ENCODE data around the gene PHF21B. TPM values are rescaled to one million over a fixed set of nuclear protein-coding genes. Genes with fewer than 3 reads are reported as not detected.

Gene PHF21B
- total and polyA plus RNA-seq, 2 experiments from 2014 or later: 20.6 to 149 TPM

DNA sequence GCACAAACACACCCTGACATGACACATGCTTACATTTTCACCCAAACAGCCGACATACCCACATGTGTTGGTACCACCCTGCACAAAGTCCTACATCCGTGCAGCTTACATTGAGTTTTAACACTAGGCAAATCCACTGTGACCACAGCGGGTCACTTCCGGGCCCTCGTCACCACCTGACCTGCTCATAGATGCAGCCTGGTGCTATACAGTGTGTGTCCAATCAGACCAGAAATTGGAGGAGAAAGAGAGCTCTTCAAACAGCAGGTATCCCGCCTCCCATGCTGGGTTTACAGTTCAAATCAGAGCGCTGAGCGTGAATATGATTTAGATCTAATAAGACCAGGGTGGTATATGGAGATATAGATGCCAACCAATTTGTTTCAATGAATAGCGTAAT, 35.4 kb downstream of the PHF21B start:
- no peaks in the 10 kb centered on the region for H3K9me2 ChIP-seq (ENCODE audit: insufficient read depth)
- no peak overlapping the region for H3K4me2 ChIP-seq
- Mint-ChIP-seq H3K27ac (no peak overlapping the region), H3K36me3 (ENCODE audit: low read depth) (peaks cover 42% of the 10 kb centered on the region), H3K9me3 (no peaks in the 10 kb centered on the region), H3K4me3 (no peak overlapping the region), H3K4me1 (peaks cover 51% of the 10 kb centered on the region), H3K27me3 (ENCODE audit: insufficient read depth, low read depth, poor library complexity) (peaks cover 36% of the 10 kb centered on the region)
- peaks cover 63% of the 10 kb centered on the region for H4K20me1 ChIP-seq (replicated peaks; ENCODE audit: insufficient read depth)
- peaks cover 41% of the 10 kb centered on the region for H3F3A ChIP-seq (replicated peaks; ENCODE audit: low read depth)
- no peak overlapping the region for H3K27ac ChIP-seq (ENCODE audit: low read depth)
- peaks cover 41% of the 10 kb centered on the region for H3K4me1 ChIP-seq (ENCODE audit: insufficient read depth)
- TF ChIP-seq, protein P1, sequence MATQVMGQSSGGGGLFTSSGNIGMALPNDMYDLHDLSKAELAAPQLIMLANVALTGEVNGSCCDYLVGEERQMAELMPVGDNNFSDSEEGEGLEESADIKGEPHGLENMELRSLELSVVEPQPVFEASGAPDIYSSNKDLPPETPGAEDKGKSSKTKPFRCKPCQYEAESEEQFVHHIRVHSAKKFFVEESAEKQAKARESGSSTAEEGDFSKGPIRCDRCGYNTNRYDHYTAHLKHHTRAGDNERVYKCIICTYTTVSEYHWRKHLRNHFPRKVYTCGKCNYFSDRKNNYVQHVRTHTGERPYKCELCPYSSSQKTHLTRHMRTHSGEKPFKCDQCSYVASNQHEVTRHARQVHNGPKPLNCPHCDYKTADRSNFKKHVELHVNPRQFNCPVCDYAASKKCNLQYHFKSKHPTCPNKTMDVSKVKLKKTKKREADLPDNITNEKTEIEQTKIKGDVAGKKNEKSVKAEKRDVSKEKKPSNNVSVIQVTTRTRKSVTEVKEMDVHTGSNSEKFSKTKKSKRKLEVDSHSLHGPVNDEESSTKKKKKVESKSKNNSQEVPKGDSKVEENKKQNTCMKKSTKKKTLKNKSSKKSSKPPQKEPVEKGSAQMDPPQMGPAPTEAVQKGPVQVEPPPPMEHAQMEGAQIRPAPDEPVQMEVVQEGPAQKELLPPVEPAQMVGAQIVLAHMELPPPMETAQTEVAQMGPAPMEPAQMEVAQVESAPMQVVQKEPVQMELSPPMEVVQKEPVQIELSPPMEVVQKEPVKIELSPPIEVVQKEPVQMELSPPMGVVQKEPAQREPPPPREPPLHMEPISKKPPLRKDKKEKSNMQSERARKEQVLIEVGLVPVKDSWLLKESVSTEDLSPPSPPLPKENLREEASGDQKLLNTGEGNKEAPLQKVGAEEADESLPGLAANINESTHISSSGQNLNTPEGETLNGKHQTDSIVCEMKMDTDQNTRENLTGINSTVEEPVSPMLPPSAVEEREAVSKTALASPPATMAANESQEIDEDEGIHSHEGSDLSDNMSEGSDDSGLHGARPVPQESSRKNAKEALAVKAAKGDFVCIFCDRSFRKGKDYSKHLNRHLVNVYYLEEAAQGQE (IDR thresholded peaks at IDR 0.05; ENCODE audit: unreplicated experiment): no peak
- TF ChIP-seq CREB1 (CRISPR knock-in tag; IDR thresholded peaks at IDR 0.05; ENCODE audit: low read depth) (no peak), STAT1 (IDR thresholded peaks at IDR 0.05; ENCODE audit: unreplicated experiment) (no peak), POLR2AphosphoS5 (IDR thresholded peaks at IDR 0.05; ENCODE audit: low read depth) (no peak), EZH2 (IDR thresholded peaks at IDR 0.05; ENCODE audit: low read depth, unreplicated experiment) (no peak), JUNB (IDR thresholded peaks at IDR 0.05; ENCODE audit: unreplicated experiment) (no peak), EZH2phosphoT487 (IDR thresholded peaks at IDR 0.05; ENCODE audit: unreplicated experiment) (no peak), ZNF331 (CRISPR knock-in tag; IDR thresholded peaks at IDR 0.05; ENCODE audit: low read depth) (no peak)
- TF ChIP-seq, protein P2, sequence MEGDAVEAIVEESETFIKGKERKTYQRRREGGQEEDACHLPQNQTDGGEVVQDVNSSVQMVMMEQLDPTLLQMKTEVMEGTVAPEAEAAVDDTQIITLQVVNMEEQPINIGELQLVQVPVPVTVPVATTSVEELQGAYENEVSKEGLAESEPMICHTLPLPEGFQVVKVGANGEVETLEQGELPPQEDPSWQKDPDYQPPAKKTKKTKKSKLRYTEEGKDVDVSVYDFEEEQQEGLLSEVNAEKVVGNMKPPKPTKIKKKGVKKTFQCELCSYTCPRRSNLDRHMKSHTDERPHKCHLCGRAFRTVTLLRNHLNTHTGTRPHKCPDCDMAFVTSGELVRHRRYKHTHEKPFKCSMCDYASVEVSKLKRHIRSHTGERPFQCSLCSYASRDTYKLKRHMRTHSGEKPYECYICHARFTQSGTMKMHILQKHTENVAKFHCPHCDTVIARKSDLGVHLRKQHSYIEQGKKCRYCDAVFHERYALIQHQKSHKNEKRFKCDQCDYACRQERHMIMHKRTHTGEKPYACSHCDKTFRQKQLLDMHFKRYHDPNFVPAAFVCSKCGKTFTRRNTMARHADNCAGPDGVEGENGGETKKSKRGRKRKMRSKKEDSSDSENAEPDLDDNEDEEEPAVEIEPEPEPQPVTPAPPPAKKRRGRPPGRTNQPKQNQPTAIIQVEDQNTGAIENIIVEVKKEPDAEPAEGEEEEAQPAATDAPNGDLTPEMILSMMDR (conservative IDR thresholded peaks at IDR 0.05; ENCODE audit: low read depth in 2 of 2): no peak
- TF ChIP-seq, protein P3, sequence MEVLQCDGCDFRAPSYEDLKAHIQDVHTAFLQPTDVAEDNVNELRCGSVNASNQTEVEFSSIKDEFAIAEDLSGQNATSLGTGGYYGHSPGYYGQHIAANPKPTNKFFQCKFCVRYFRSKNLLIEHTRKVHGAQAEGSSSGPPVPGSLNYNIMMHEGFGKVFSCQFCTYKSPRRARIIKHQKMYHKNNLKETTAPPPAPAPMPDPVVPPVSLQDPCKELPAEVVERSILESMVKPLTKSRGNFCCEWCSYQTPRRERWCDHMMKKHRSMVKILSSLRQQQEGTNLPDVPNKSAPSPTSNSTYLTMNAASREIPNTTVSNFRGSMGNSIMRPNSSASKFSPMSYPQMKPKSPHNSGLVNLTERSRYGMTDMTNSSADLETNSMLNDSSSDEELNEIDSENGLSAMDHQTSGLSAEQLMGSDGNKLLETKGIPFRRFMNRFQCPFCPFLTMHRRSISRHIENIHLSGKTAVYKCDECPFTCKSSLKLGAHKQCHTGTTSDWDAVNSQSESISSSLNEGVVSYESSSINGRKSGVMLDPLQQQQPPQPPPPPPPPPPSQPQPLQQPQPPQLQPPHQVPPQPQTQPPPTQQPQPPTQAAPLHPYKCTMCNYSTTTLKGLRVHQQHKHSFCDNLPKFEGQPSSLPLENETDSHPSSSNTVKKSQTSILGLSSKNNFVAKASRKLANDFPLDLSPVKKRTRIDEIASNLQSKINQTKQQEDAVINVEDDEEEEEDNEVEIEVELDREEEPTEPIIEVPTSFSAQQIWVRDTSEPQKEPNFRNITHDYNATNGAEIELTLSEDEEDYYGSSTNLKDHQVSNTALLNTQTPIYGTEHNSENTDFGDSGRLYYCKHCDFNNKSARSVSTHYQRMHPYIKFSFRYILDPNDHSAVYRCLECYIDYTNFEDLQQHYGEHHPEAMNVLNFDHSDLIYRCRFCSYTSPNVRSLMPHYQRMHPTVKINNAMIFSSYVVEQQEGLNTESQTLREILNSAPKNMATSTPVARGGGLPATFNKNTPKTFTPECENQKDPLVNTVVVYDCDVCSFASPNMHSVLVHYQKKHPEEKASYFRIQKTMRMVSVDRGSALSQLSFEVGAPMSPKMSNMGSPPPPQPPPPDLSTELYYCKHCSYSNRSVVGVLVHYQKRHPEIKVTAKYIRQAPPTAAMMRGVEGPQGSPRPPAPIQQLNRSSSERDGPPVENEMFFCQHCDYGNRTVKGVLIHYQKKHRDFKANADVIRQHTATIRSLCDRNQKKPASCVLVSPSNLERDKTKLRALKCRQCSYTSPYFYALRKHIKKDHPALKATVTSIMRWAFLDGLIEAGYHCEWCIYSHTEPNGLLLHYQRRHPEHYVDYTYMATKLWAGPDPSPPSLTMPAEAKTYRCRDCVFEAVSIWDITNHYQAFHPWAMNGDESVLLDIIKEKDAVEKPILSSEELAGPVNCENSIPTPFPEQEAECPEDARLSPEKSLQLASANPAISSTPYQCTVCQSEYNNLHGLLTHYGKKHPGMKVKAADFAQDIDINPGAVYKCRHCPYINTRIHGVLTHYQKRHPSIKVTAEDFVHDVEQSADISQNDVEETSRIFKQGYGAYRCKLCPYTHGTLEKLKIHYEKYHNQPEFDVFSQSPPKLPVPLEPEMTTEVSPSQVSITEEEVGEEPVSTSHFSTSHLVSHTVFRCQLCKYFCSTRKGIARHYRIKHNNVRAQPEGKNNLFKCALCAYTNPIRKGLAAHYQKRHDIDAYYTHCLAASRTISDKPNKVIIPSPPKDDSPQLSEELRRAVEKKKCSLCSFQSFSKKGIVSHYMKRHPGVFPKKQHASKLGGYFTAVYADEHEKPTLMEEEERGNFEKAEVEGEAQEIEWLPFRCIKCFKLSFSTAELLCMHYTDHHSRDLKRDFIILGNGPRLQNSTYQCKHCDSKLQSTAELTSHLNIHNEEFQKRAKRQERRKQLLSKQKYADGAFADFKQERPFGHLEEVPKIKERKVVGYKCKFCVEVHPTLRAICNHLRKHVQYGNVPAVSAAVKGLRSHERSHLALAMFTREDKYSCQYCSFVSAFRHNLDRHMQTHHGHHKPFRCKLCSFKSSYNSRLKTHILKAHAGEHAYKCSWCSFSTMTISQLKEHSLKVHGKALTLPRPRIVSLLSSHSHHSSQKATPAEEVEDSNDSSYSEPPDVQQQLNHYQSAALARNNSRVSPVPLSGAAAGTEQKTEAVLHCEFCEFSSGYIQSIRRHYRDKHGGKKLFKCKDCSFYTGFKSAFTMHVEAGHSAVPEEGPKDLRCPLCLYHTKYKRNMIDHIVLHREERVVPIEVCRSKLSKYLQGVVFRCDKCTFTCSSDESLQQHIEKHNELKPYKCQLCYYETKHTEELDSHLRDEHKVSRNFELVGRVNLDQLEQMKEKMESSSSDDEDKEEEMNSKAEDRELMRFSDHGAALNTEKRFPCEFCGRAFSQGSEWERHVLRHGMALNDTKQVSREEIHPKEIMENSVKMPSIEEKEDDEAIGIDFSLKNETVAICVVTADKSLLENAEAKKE (CRISPR knock-in tag; IDR thresholded peaks at IDR 0.05): no peak
- H2AFZ ChIP-seq: no peak overlapping the region
- H3K79me2 ChIP-seq (replicated peaks; ENCODE audit: insufficient read depth): peaks cover 53% of the 10 kb centered on the region
- ATAC-seq (no peak), DNase-seq (ENCODE audit: low spot score) (no peak)
- no peaks in the 10 kb centered on the region for H3K27me3 ChIP-seq (ENCODE audit: insufficient read depth)
- H3K4me3 ChIP-seq: no peak overlapping the region
- H3K36me3 ChIP-seq (ENCODE audit: insufficient read depth): no peaks in the 10 kb centered on the region
